CMK (cell line): ENCODE data around the gene LRRN4CL.
"Not testable (repeated sequence)": the region's sequence is repeated elsewhere in the genome, so short reads cannot be mapped to it uniquely, and the experiment has no call there.

Source experiments
- DNase-seq: peaks from one replicate; pipeline ENCODE4 v3.0.0-alpha.2; 2010; ENCODE audit warnings: low read depth

Gene LRRN4CL

GRCh38 chr11:62689421-62690183 lies at the start of gene LRRN4CL:
LRRN4CL (minus strand) TSS chr11:62689530; CDS start chr11:62688508, 1,022 bp downstream.
- DNase-seq: no peak

GRCh38 chr11:62737196-62737595 lies 47.9 kb upstream of the LRRN4CL start:
- DNase-seq: no peak

GRCh38 chr11:62732830-62733229 lies 43.5 kb upstream of the LRRN4CL start:
- DNase-seq: no peak

- DNase-seq: not testable (repeated sequence)
These were observed 40.7 kb upstream of the LRRN4CL start for GRCh38 chr11:62730076-62730475.

- peak; percentile 70 for DNase-seq
These were observed 39.0 kb upstream of the LRRN4CL start, which contains the start of gene TTC9C for GRCh38 chr11:62728171-62728988. TTC9C (plus strand) TSS chr11:62728486; CDS start chr11:62728849, 363 bp downstream.

GRCh38 chr11:62727872-62728170 lies 38.5 kb upstream of the LRRN4CL start:
- peak; percentile 80 for DNase-seq

- DNase-seq: peak; percentile 95
These were observed 38.0 kb upstream of the LRRN4CL start, which contains the start of gene HNRNPUL2 for GRCh38 chr11:62727165-62727871. HNRNPUL2 (minus strand) TSS chr11:62727457; CDS start chr11:62727156, 301 bp downstream.

- DNase-seq: no peak
These were observed 37.5 kb upstream of the LRRN4CL start for GRCh38 chr11:62726915-62727164.

GRCh38 chr11:62726156-62726914 lies 37.0 kb upstream of the LRRN4CL start:
- no peak for DNase-seq

GRCh38 chr11:62725646-62726045 lies 36.3 kb upstream of the LRRN4CL start:
- no peak for DNase-seq

GRCh38 chr11:62724171-62724570 lies 34.8 kb upstream of the LRRN4CL start:
- DNase-seq: no peak

GRCh38 chr11:62721994-62722393 lies 32.7 kb upstream of the LRRN4CL start:
- DNase-seq: no peak

GRCh38 chr11:62719302-62719978 lies 30.1 kb upstream of the LRRN4CL start:
- DNase-seq: no peak

- no peak for DNase-seq
These were observed 27.5 kb upstream of the LRRN4CL start for GRCh38 chr11:62716816-62717215.

- DNase-seq: no peak
These were observed 26.9 kb upstream of the LRRN4CL start for GRCh38 chr11:62716206-62716605.

- no peak for DNase-seq
These were observed 26.1 kb upstream of the LRRN4CL start for GRCh38 chr11:62715150-62716130.

- no peak for DNase-seq
These were observed 24.0 kb upstream of the LRRN4CL start for GRCh38 chr11:62713343-62713742.

GRCh38 chr11:62712861-62713260 lies 23.5 kb upstream of the LRRN4CL start:
- DNase-seq: no peak

- no peak for DNase-seq
These were observed 23.0 kb upstream of the LRRN4CL start for GRCh38 chr11:62712276-62712812.

- DNase-seq: no peak
These were observed 20.6 kb upstream of the LRRN4CL start for GRCh38 chr11:62710001-62710345.
